Measurements from ENCODE around the gene HOXB9.

GRCh38 chr17:48644910-48645557 lies 18.9 kb upstream of the HOXB9 start:
- TF ChIP-seq ARNTL (CRISPR knock-in tag; IDR thresholded peaks at IDR 0.05; ENCODE audit: borderline replicate concordance, low read depth) = no peak
- TF ChIP-seq TOX (CRISPR knock-in tag; IDR thresholded peaks at IDR 0.05; ENCODE audit: borderline replicate concordance) = no peak
- TF ChIP-seq ZFP30 (CRISPR knock-in tag; IDR thresholded peaks at IDR 0.05) = no peak
- no peak for TF ChIP-seq RARB (CRISPR knock-in tag; IDR thresholded peaks at IDR 0.05)
- TF ChIP-seq ESRRG (CRISPR knock-in tag; IDR thresholded peaks at IDR 0.05) = no peak
- TF ChIP-seq, protein P1, sequence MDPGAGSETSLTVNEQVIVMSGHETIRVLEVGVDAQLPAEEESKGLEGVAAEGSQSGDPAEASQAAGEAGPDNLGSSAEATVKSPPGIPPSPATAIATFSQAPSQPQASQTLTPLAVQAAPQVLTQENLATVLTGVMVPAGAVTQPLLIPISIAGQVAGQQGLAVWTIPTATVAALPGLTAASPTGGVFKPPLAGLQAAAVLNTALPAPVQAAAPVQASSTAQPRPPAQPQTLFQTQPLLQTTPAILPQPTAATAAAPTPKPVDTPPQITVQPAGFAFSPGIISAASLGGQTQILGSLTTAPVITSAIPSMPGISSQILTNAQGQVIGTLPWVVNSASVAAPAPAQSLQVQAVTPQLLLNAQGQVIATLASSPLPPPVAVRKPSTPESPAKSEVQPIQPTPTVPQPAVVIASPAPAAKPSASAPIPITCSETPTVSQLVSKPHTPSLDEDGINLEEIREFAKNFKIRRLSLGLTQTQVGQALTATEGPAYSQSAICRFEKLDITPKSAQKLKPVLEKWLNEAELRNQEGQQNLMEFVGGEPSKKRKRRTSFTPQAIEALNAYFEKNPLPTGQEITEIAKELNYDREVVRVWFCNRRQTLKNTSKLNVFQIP (CRISPR knock-in tag; IDR thresholded peaks at IDR 0.05; ENCODE audit: borderline replicate concordance, low read depth) = no peak
- TF ChIP-seq, protein P2, sequence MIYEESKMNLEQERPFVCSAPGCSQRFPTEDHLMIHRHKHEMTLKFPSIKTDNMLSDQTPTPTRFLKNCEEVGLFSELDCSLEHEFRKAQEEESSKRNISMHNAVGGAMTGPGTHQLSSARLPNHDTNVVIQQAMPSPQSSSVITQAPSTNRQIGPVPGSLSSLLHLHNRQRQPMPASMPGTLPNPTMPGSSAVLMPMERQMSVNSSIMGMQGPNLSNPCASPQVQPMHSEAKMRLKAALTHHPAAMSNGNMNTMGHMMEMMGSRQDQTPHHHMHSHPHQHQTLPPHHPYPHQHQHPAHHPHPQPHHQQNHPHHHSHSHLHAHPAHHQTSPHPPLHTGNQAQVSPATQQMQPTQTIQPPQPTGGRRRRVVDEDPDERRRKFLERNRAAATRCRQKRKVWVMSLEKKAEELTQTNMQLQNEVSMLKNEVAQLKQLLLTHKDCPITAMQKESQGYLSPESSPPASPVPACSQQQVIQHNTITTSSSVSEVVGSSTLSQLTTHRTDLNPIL (CRISPR knock-in tag; IDR thresholded peaks at IDR 0.05; ENCODE audit: low read depth) = no peak
- TF ChIP-seq ZNF70 (CRISPR knock-in tag; IDR thresholded peaks at IDR 0.05) = no peak
- no peak for TF ChIP-seq ISL1 (CRISPR knock-in tag; IDR thresholded peaks at IDR 0.05)
- TF ChIP-seq TSHZ2 (CRISPR knock-in tag; IDR thresholded peaks at IDR 0.05) = no peak
- TF ChIP-seq ZNF565 (CRISPR knock-in tag; conservative IDR thresholded peaks at IDR 0.05; ENCODE audit: low read depth) = no peak
- TF ChIP-seq TCF4 (CRISPR knock-in tag; IDR thresholded peaks at IDR 0.05; ENCODE audit: borderline replicate concordance) = no peak

Data from SK-N-SH treated with all-trans-retinoic acid at 6 μM for 48 hours (cell line).